Fibroblast of lung (primary cell): ENCODE measurements around the gene ADRA1B. TPM values are rescaled to one million over a fixed set of nuclear protein-coding genes. Genes with fewer than 3 reads are reported as not detected.
A peak's percentile ranks its signal among the peaks of the same experiment; 100 is the strongest.

ENCODE experiments used
- DNase-seq, 2 donors: peaks; one replicate each; pipeline versions ENCODE4 v3.0.0 to v3.0.0-alpha.2; 2010; ENCODE audit warnings: low read depth in 2 of 2
- H2AFZ ChIP-seq: 2 replicates; pipeline ENCODE4 v1.5.1; 2012; ENCODE audit warnings: low read length, control low read depth, inconsistent platforms
- H3K27ac ChIP-seq: 2 replicates; pipeline ENCODE4 v1.5.1; 2011; ENCODE audit warnings: low read length, control low read depth; ENCODE audit not compliant: insufficient read depth
- H3K27me3 ChIP-seq: 2 replicates; pipeline ENCODE4 v1.5.1; 2011; ENCODE audit warnings: mild to moderate bottlenecking, low read length; ENCODE audit not compliant: control insufficient read depth, insufficient read depth
- H3K36me3 ChIP-seq: 2 replicates; pipeline ENCODE4 v1.5.1; 2011; ENCODE audit warnings: low read length; ENCODE audit not compliant: control insufficient read depth, insufficient read depth
- H3K4me1 ChIP-seq: 2 replicates; pipeline ENCODE4 v1.5.1; 2011; ENCODE audit warnings: low read length; ENCODE audit not compliant: control insufficient read depth, insufficient read depth; ENCODE audit errors: extremely low read depth
- H3K4me2 ChIP-seq: 2 replicates; pipeline ENCODE4 v1.5.1; 2011; ENCODE audit warnings: low read length, control low read depth; ENCODE audit not compliant: insufficient read depth; ENCODE audit errors: extremely low read depth
- H3K4me3 ChIP-seq, 4 experiments: fragments of 200-600 bp in 1 of 4; sonication (generic) in 1 of 4; replicated peaks in 1 of 4; 2 replicates each; pipeline ENCODE4 v1.5.1; 2011 to 2016; ENCODE audit warnings: low read length in 4 of 4, low read depth in 3 of 4, mild to moderate bottlenecking in 3 of 4, control low read depth in 2 of 4, inconsistent platforms in 1 of 4, mixed read lengths in 1 of 4; ENCODE audit not compliant: insufficient read depth in 1 of 4; ENCODE audit errors: control extremely low read depth in 1 of 4
- H3K79me2 ChIP-seq: 2 replicates; pipeline ENCODE4 v1.5.1; 2012; ENCODE audit warnings: mild to moderate bottlenecking, low read length, inconsistent platforms; ENCODE audit not compliant: control insufficient read depth, insufficient read depth
- H3K9ac ChIP-seq: 2 replicates; pipeline ENCODE4 v1.5.1; 2011; ENCODE audit warnings: mild to moderate bottlenecking, low read length, control low read depth; ENCODE audit not compliant: insufficient read depth
- H3K9me3 ChIP-seq: 2 replicates; pipeline ENCODE4 v1.5.1; 2012; ENCODE audit warnings: low read depth, low read length; ENCODE audit not compliant: control insufficient read depth, insufficient read depth
- H4K20me1 ChIP-seq: 2 replicates; pipeline ENCODE4 v1.5.1; 2011; ENCODE audit warnings: low read length; ENCODE audit not compliant: control insufficient read depth, insufficient read depth; ENCODE audit errors: extremely low read depth
- CTCF ChIP-seq, 2 donors: IDR thresholded peaks in 1 of 2; conservative IDR thresholded peaks in 1 of 2; 1 replicate in 1 of 2; 2 replicates in 1 of 2; pipeline ENCODE4 v1.5.1; 2011 to 2012; ENCODE audit warnings: low read length in 2 of 2, control low read depth in 1 of 2, inconsistent platforms in 1 of 2, low read depth in 1 of 2, mild to moderate bottlenecking in 1 of 2
- EZH2 ChIP-seq: IDR thresholded peaks from 2 replicates; pipeline ENCODE4 v1.5.1; 2012; ENCODE audit warnings: low read length, control low read depth, mild to moderate bottlenecking; ENCODE audit errors: missing control alignments
- polyA plus RNA-seq, 2 donors: library from polyadenylated mRNA; depleted of rRNA in 1 of 2; stranded (reverse) in 1 of 2; unstranded in 1 of 2; fragments of >200 nt; gene quantifications; 2 replicates each; pipeline ENCODE4 v1.2.1, GENCODE V29; 2011 to 2012; ENCODE audit warnings: missing spikeins in 1 of 2
- total RNA-seq: library from RNA; depleted of rRNA; stranded (reverse); fragments of >200 nt; gene quantifications from 2 replicates; pipeline ENCODE4 v1.2.1, GENCODE V29; 2014

Gene ADRA1B
- total and polyA plus RNA-seq, 2 donors (not counting 1 experiment from before 2014, with no cell fraction given), result 0.99 to 1.7 TPM

DNA sequence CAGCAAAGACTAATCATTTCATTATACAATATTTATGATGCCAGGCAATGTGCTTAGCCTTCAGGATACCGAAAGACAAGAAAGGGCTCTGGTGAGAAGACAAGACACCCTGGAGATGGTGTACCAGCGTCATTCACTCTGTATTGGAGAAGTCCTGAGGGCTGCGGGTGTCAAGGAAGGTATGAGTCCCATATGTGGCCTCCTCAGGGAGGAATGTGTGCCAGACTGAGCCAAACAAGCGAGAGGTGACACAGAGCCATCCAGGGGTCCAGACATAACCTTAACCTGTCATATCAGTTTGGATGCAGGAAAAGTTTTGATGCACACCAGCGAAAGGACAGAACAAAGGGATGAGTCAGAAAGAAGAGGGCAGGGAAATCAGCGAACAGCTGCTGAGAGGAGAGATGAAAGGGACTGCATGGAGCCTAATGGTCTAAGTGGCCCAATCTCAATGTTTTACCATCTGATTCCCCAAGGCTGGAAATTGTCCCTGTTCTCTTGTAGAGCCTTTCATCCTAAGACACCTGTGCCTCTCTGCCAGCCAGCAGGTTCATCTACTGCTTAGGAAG, 38.9 kb downstream of the ADRA1B start:
- TF ChIP-seq EZH2, result no peak
- no peak for TF ChIP-seq CTCF (conservative IDR thresholded peaks at IDR 0.05 in 1 of 2, IDR thresholded peaks at IDR 0.05 in 1 of 2; ENCODE audit: low read depth in 1 of 2, low read length in 2 of 2)
- DNase-seq, result no peak

GRCh38 chr5:159956074-159956473, 39.8 kb downstream of the ADRA1B start:
- TF ChIP-seq EZH2 (no peak), CTCF (conservative IDR thresholded peaks at IDR 0.05 in 1 of 2, IDR thresholded peaks at IDR 0.05 in 1 of 2; ENCODE audit: low read depth in 1 of 2, low read length in 2 of 2) (no peak)
- H4K20me1 ChIP-seq, result no peaks in the 10 kb centered on the region
- H3K27me3 ChIP-seq, result no peaks in the 10 kb centered on the region
- DNase-seq, result peak in 1 of 2 donors; percentile 30
- no peaks in the 10 kb centered on the region for H3K79me2 ChIP-seq
- H3K4me3 ChIP-seq, result no peak overlapping the region
- no peak overlapping the region for H3K9ac ChIP-seq
- no peaks in the 10 kb centered on the region for H3K9me3 ChIP-seq
- no peak overlapping the region for H3K27ac ChIP-seq
- H3K36me3 ChIP-seq, result no peaks in the 10 kb centered on the region
- no peaks in the 10 kb centered on the region for H3K4me1 ChIP-seq
- no peak overlapping the region for H2AFZ ChIP-seq
- no peak overlapping the region for H3K4me2 ChIP-seq

More for the DNA sequence above, 38.9 kb downstream of the ADRA1B start:
- Histone ChIP-seq H3K4me3 (no peak overlapping the region), H3K9me3 (no peaks in the 10 kb centered on the region), H3K36me3 (no peaks in the 10 kb centered on the region), H3K9ac (no peak overlapping the region), H2AFZ (no peak overlapping the region), H4K20me1 (no peaks in the 10 kb centered on the region), H3K79me2 (no peaks in the 10 kb centered on the region), H3K27ac (no peak overlapping the region), H3K4me2 (no peak overlapping the region), H3K27me3 (no peaks in the 10 kb centered on the region), H3K4me1 (no peaks in the 10 kb centered on the region)

DNA sequence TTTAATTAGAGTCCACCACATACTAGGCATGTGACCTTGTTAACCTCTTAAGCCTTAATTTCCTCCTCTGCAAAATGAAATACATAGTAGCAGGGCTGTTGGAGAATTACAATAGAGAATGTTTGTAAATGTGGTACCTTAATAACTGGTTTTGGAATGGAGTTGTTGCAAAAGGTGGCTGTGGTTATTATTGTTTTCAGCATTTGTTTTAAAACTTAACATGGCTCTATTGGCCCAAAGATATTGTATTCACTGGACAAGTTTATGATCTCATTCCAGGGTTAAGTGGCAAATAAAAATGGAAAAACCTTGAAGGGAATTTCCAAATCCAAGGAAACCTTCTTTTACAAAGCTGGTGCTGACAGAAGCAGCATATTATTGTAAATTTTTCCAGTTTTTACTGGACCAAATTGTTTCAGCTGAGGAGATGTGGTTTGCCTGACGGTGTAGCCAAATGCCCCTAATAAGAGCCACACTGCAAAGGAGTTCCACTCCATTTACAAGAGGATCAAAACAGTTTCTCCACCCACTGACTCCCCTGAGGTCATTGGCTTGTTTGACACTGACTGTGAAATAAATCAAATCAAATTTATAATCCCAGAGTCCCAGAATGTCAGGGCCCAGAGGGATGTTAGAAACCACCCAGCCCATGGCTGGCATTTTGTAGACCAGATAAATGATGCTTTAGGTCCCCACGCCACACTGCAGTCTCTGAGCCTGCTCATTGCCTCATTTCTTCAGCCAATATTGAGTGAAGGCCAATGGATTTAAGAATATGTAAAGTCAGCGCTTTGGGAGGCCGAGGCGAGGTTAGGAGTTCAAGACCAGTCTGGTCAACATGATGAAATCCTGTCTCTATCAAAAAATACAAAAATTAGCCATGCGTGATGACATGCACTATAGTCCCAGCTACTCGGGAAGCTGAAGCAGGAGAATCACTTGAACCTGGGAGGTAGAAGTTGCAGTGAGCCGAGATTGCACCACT, 45.2 kb downstream of the ADRA1B start:
- TF ChIP-seq EZH2 (no peak), CTCF (conservative IDR thresholded peaks at IDR 0.05 in 1 of 2, IDR thresholded peaks at IDR 0.05 in 1 of 2; ENCODE audit: low read depth in 1 of 2, low read length in 2 of 2) (no peak)
- Histone ChIP-seq H3K4me1 (no peaks in the 10 kb centered on the region), H4K20me1 (no peaks in the 10 kb centered on the region), H3K36me3 (no peaks in the 10 kb centered on the region), H3K79me2 (no peaks in the 10 kb centered on the region), H2AFZ (no peak overlapping the region), H3K4me3 (no peak overlapping the region), H3K27me3 (no peaks in the 10 kb centered on the region), H3K9ac (no peak overlapping the region), H3K27ac (no peak overlapping the region), H3K4me2 (no peak overlapping the region), H3K9me3 (no peaks in the 10 kb centered on the region)
- DNase-seq, result no peak
